ENCODE data around the gene TBXAS1.

Gene TBXAS1

DNA sequence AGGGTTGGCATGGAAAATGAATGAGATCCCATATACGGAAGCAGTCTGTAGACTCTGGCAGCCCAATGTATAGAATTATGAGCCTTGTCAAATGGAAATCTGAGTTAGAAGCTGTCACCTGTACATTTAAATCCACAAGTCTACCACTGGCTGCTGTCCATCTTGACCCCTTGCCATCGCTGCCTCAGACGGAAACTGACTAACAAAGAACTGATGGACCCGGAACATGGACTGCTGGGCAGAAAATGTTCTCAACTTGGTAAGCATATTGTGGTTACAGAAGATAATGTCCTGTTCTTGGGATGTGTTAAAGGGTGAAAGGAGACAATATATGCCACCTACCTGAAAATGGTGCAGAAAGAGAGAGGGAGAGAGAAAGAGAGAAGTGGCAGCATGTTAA is 196.2 kb downstream of the TBXAS1 start:
- TF ChIP-seq, protein P1, sequence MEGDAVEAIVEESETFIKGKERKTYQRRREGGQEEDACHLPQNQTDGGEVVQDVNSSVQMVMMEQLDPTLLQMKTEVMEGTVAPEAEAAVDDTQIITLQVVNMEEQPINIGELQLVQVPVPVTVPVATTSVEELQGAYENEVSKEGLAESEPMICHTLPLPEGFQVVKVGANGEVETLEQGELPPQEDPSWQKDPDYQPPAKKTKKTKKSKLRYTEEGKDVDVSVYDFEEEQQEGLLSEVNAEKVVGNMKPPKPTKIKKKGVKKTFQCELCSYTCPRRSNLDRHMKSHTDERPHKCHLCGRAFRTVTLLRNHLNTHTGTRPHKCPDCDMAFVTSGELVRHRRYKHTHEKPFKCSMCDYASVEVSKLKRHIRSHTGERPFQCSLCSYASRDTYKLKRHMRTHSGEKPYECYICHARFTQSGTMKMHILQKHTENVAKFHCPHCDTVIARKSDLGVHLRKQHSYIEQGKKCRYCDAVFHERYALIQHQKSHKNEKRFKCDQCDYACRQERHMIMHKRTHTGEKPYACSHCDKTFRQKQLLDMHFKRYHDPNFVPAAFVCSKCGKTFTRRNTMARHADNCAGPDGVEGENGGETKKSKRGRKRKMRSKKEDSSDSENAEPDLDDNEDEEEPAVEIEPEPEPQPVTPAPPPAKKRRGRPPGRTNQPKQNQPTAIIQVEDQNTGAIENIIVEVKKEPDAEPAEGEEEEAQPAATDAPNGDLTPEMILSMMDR (IDR thresholded peaks at IDR 0.05; ENCODE audit: low read depth, low read length) = no peak
- no peak for DNase-seq (ENCODE audit: extremely low read depth, low read depth)

DNA sequence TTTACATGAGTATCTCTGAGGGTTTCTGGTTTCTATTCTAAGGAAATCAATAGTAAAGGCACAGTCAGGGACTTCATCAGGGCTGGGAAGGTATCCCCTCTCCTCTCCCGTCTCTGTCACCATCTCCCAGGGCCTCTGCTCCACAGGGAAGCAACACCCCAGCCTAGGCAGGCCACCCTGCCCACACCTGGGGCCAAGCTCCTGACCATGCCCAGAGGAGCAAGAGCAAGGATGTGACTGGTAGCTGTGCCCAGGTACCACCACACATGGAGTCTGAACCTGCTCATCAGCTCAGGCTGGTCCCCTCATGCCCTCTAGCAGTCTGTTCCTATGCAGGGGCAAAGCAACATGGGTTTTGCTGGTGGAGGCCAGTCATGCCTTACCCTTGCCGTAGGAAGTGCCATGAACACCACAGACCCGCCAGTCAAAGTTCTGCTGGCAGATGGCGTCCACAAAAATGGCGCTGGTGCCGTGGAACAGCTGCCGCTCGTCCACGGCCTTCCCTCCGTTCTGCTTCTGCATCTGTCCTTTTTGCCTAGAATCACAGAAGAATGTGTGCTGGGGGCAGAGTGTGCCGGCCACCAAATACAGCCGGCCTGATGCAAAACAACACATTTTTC is 196.9 kb downstream of the TBXAS1 start:
- no peak for DNase-seq (ENCODE audit: extremely low read depth, low read depth)
- TF ChIP-seq, protein P1 (IDR thresholded peaks at IDR 0.05; ENCODE audit: low read depth, low read length) = no peak

DNA sequence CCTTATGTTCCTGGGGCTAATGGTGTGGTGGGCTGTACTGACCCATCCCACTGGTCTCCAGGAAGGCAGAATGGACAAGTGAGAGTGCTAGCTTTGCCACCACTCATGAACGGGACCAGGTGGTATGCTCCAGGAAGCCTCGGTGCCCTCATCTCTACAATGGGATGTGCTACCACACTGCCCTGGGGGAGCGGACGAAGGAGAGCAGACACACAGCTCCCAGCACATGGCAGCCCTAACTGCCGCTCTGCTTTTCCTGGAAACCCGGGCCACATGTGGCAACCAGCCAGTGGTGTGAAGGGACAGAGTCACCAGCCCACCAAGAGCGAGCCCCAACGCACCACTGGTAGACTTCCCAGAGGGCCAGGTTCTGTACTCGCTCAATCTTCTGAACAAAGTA is 197.9 kb downstream of the TBXAS1 start:
- TF ChIP-seq, protein P1 (IDR thresholded peaks at IDR 0.05; ENCODE audit: low read depth, low read length) = no peak

DNA sequence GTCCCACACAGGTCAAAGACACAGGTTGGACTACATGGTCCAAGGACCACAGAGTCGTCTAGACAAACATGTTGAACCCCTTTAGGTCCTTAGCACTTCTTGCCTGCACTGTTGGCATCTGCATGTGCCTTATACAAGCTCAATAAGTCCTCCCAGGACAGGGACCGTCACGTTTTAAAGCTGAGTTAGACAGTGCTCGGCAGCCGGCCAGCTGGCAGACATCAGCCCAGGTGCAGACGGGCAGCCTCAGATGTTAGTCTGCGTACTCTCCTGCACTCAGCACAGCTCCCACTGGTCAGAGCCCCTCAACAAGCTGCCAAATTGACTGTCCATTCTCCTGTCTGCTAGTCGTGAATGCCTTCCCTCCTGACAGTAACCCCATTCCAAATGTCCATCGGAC is 198.8 kb downstream of the TBXAS1 start:
- DNase-seq (ENCODE audit: extremely low read depth, low read depth) = no peak
- TF ChIP-seq, protein P1 (IDR thresholded peaks at IDR 0.05; ENCODE audit: low read depth, low read length) = no peak

More for the DNA sequence above, 197.9 kb downstream of the TBXAS1 start:
- DNase-seq (ENCODE audit: extremely low read depth, low read depth) = no peak

DNA sequence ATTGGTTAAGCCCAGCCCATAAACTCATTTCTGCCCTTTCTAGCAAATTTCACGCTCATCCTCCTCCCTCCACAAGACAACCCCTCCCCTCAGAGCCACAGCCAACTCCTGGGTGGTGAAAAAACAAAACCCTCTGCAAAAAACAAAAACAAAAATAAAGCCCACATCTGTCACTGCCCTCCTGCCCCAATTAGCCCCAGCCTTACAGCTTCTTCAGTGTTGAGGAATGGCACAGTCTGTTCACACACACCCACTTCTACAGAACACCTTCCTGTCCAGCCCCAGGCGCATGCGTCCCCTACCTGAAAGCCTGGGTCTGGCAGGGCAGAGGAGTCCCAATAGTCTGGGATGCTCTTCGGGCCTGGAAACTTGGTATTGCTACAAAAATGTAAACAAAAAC is 199.2 kb downstream of the TBXAS1 start:
- no peak for DNase-seq (ENCODE audit: extremely low read depth, low read depth)
- TF ChIP-seq, protein P1 (IDR thresholded peaks at IDR 0.05; ENCODE audit: low read depth, low read length) = no peak

DNA sequence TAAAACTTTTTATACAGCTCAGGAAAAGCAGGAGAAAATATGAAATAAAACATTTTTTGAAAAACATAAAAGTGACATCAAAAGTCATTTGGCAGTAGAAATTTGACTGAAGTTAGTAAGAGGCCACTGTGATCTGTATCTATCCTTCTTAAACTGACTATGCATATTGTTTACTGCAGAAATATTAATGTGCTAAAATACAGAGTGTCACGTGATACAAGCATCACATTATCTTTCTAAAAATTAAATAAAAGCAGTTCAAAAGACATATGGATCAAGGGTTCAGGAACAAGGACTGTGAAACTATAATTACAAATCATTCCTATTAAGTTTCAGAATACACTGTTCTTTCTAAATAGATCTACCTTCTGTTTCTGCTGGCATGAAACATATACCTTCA is 200.0 kb downstream of the TBXAS1 start:
- no peak for DNase-seq (ENCODE audit: extremely low read depth, low read depth)
- TF ChIP-seq, protein P1 (IDR thresholded peaks at IDR 0.05; ENCODE audit: low read depth, low read length) = no peak

DNA sequence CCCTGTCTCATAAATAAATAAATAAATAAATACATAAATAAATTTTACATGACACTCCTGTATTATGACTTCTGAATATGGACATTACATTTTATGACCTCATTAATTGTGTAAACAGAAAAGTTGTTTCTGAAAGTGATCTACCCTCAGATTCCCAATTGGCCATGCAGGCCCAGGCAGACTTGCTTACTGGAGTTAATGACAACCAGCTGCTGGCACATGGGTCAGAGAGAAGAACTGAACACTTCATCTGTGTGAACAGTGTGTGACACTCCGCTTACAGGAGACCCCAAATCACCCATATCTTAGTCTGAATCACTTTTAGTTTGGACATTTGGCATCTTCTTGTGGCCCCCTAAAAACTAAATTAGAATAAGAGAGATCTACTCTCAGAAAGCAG is 202.3 kb downstream of the TBXAS1 start:
- peak; percentile 34 for DNase-seq (ENCODE audit: extremely low read depth, low read depth)
- TF ChIP-seq, protein P1 (IDR thresholded peaks at IDR 0.05; ENCODE audit: low read depth, low read length) = no peak
